K562 (cell line): ENCODE data around the gene ZNF787. TPM values are rescaled to one million over a fixed set of nuclear protein-coding genes. Genes with fewer than 3 reads are reported as not detected.

Experiments
- ATAC-seq: fragments of 200-7000 bp; cut with Tn5 transposase; 3 replicates; pipeline ENCODE4 v1.9.1; 2020; ENCODE audit warnings: moderate library complexity
- BruUV-seq: library from RNA; stranded (reverse); fragments of 400-500 nt; replicated peaks from 2 replicates; lab custom pipeline; 2021; lab: Mats Ljungman, UMichigan
- CTCF ChIA-PET: fragments of 300-600 bp; formaldehyde crosslinking; extraction: SDS; loops from one replicate; lab custom pipeline; 2021; ENCODE audit warnings: low intra/inter-chr PET ratio; lab: Yijun Ruan, JAX
- POLR2A ChIA-PET: fragments of 300-600, 350-650 bp; sonication (Branson Sonifier 250); formaldehyde crosslinking; extraction: SDS; loops from one replicate; lab custom pipeline; 2021; ENCODE audit warnings: antibody characterized with exemption, inconsistent platforms; lab: Yijun Ruan, JAX
- DNase-seq, 4 experiments: peaks; one replicate each; pipeline versions ENCODE4 v3.0.0 to v3.0.0-alpha.2; 2011 to 2018; ENCODE audit warnings: low spot score in 3 of 4, mixed read lengths in 3 of 4; ENCODE audit errors: extremely low read depth in 1 of 4
- FAIRE-seq: peaks from 2 replicates; lab custom pipeline; 2011; peaks lifted over from hg19 to GRCh38; lab: Jason Lieb, UNC
- H2AFZ ChIP-seq: 2 replicates; pipeline ENCODE4 v1.6.0; 2011; ENCODE audit warnings: low read depth, low read length, control low read depth, inconsistent platforms
- H3K27ac ChIP-seq: fragments of 200-600 bp; 3 replicates; pipeline ENCODE4 v1.8.0; 2011; ENCODE audit warnings: low read depth, mild to moderate bottlenecking, control low read depth, inconsistent platforms, low read length, moderate library complexity, mixed read lengths; ENCODE audit errors: extremely low read depth
- H3K27me3 ChIP-seq, 2 experiments: fragments of 300-600 bp in 1 of 2; 2 replicates in 1 of 2; 3 replicates in 1 of 2; pipeline versions ENCODE4 v1.6.0 to v1.8.0; 2011; ENCODE audit warnings: inconsistent platforms in 2 of 2, low read length in 2 of 2, mild to moderate bottlenecking in 1 of 2, mixed read lengths in 1 of 2, moderate library complexity in 1 of 2; ENCODE audit not compliant: control insufficient read depth in 2 of 2, insufficient read depth in 2 of 2
- H3K36me3 ChIP-seq: fragments of 300-600 bp; 3 replicates; pipeline ENCODE4 v1.8.0; 2011; ENCODE audit warnings: mild to moderate bottlenecking, low read length, inconsistent platforms; ENCODE audit not compliant: control insufficient read depth, insufficient read depth
- H3K4me1 ChIP-seq, 2 experiments: fragments of 200-600 bp in 1 of 2; replicated peaks in 1 of 2; 2 replicates in 1 of 2; 3 replicates in 1 of 2; pipeline versions ENCODE4 v1.5.1 to v1.8.0; 2011; ENCODE audit warnings: inconsistent platforms in 2 of 2, low read length in 2 of 2, mild to moderate bottlenecking in 1 of 2, mixed read lengths in 1 of 2, moderate library complexity in 1 of 2; ENCODE audit not compliant: control insufficient read depth in 2 of 2, insufficient read depth in 2 of 2
- H3K4me2 ChIP-seq: 2 replicates; pipeline ENCODE4 v1.6.1; 2011; ENCODE audit warnings: low read length, control low read depth, inconsistent platforms, mixed read lengths; ENCODE audit not compliant: insufficient read depth
- H3K4me3 ChIP-seq: fragments of 200-600 bp; sonication (generic), shearing (Covaris generic); 2 replicates; pipeline ENCODE4 v1.5.1; 2016; ENCODE audit warnings: control low read depth, inconsistent platforms
- H3K79me2 ChIP-seq: fragments of 200-600 bp; 3 replicates; pipeline ENCODE4 v1.8.0; 2011; ENCODE audit warnings: low read length, inconsistent platforms; ENCODE audit not compliant: control insufficient read depth, insufficient read depth
- H3K9ac ChIP-seq, 2 experiments: 2 replicates each; pipeline versions ENCODE4 v1.6.0 to v1.6.1; 2011; ENCODE audit warnings: low read depth in 2 of 2, low read length in 2 of 2, control low read depth in 1 of 2, inconsistent platforms in 1 of 2, mild to moderate bottlenecking in 1 of 2, mixed read lengths in 1 of 2; ENCODE audit not compliant: insufficient read depth in 1 of 2
- H3K9me1 ChIP-seq: one replicate; pipeline ENCODE4 v1.6.0; 2011; ENCODE audit warnings: inconsistent platforms, mild to moderate bottlenecking, low read length, moderate library complexity; ENCODE audit not compliant: control insufficient read depth, insufficient read depth
- H3K9me3 ChIP-seq: replicated peaks from 2 replicates; pipeline ENCODE4 v1.5.1; 2011; ENCODE audit warnings: low read depth, low read length, inconsistent platforms; ENCODE audit not compliant: control insufficient read depth, insufficient read depth
- H4K20me1 ChIP-seq: replicated peaks from 2 replicates; pipeline ENCODE4 v1.6.1; 2011; ENCODE audit warnings: low read length, inconsistent platforms, mixed read lengths; ENCODE audit not compliant: control insufficient read depth, insufficient read depth
- ARID4B ChIP-seq: sonication (generic); formaldehyde crosslinking; IDR thresholded peaks from 2 replicates; pipeline ENCODE4 v1.8.0; 2022; ENCODE audit warnings: mild to moderate bottlenecking, missing genetic modification reagents
- GTF2B ChIP-seq: IDR thresholded peaks from 2 replicates; pipeline ENCODE4 v1.6.1; 2011; ENCODE audit not compliant: insufficient read length; ENCODE audit errors: extremely low read depth
- KLF13 ChIP-seq: fragments of 450-650 bp; IDR thresholded peaks from 2 replicates; pipeline ENCODE4 v1.6.1; 2016; ENCODE audit warnings: missing genetic modification characterization, low read depth, mild to moderate bottlenecking, missing compliant biosample characterization, moderate library complexity, borderline replicate concordance
- PHB ChIP-seq: fragments of 250-450 bp; sonication (Bioruptor Pico); IDR thresholded peaks from 2 replicates; pipeline ENCODE4 v1.5.0; 2021
- THRA ChIP-seq: fragments of 450-650 bp; IDR thresholded peaks from 2 replicates; pipeline ENCODE4 v1.6.1; 2017; ENCODE audit warnings: mild to moderate bottlenecking, moderate library complexity
- ZNF407 ChIP-seq: fragments of 450-650 bp; IDR thresholded peaks from 2 replicates; pipeline ENCODE4 v1.6.1; 2016; ENCODE audit warnings: low read depth
- WGBS: fragments of 100-300 bp; shearing (Covaris generic); methylation state at CpG from one replicate; pipeline ENCODE4 v1.1.6; 2016; ENCODE audit warnings: low coverage, mixed read lengths; ENCODE audit not compliant: insufficient coverage; ENCODE audit errors: missing lambda C conversion rate; 5-methylcytosine and 5-hydroxymethylcytosine counted together
- in situ Hi-C: fragments of 300-500 bp; cut with MboI; formaldehyde crosslinking; loops from 4 replicates; pipeline ENCODE4 v1.15.0; 2018; ENCODE audit warnings: inconsistent platforms, mixed read lengths
- intact Hi-C: fragments of 100-400 bp; cut with micrococcal nuclease; formaldehyde crosslinking; loops from 2 replicates; pipeline ENCODE4 v1.14.2; 2022
- polyA plus RNA-seq, 8 experiments: library from polyadenylated mRNA; depleted of rRNA in 4 of 8; stranded (reverse) in 5 of 8; unstranded in 3 of 8; fragments of >200 nt; fragmentation: Nextera tagmentation in 2 of 8; fragmentation: Illumina TruSeq in 1 of 8; extraction: Ambion mirVana in 2 of 8; extraction: Trizol in 1 of 8; gene quantifications; 2 replicates each; pipeline versions ENCODE4 v1.2.1 to v1.2.3, GENCODE V29; 2011 to 2014; ENCODE audit warnings: inconsistent platforms in 1 of 8, missing spikeins in 1 of 8
- total RNA-seq, 7 experiments: library from RNA; depleted of rRNA in 6 of 7; stranded (reverse); fragments of >200 nt in 6 of 7; fragmentation: Illumina TruSeq in 2 of 7; extraction: Trizol in 2 of 7; gene quantifications; 2 replicates each; pipeline versions ENCODE4 v1.2.1 to v1.2.3, GENCODE V29; 2011 to 2021; ENCODE audit warnings: low replicate concordance in 1 of 7

The ZNF787 gene
- total and polyA plus RNA-seq, 9 of the 15 experiments (the other 6 are each of a cell fraction or from before 2014, with no cell fraction given): 0.45 to 77.6 (median 7.3) TPM

GRCh38 chr19:56130006-56130405 is 8.9 kb upstream of the ZNF787 start:
- intact Hi-C loops: no loop called here
- no peak for TF ChIP-seq ARID4B (CRISPR knock-in tag)
- no peak for TF ChIP-seq PHB (CRISPR knock-in tag)
- TF ChIP-seq GTF2B: no peak
- no peak for TF ChIP-seq KLF13 (tag)
- no peak for TF ChIP-seq THRA
- TF ChIP-seq ZNF407: no peak

More at GRCh38 chr19:56130006-56130405, 8.9 kb upstream of the ZNF787 start:
- POLR2A ChIA-PET: no interaction called here
- in situ Hi-C loops: loop anchor here (25.0 kb wide), 1 partner anchor 968 kb away; the partner anchor contains the start of genes DNAAF3 and TNNI3
- no peaks in the 10 kb centered on the region for H3K79me2 ChIP-seq
- FAIRE-seq (peak; percentile 69), DNase-seq (no peak), ATAC-seq (no peak)
- CTCF ChIA-PET: no interaction called here
- BruUV-seq: no TSS peak
- peaks cover 2% of the 10 kb centered on the region for H3K9me1 ChIP-seq
- H3K36me3 ChIP-seq: no peaks in the 10 kb centered on the region
- peaks cover 15 to 28% of the 10 kb centered on the region in 2 experiments; a peak in 4 of 5 replicates for H3K4me1 ChIP-seq
- no peaks in the 10 kb centered on the region for H3K27me3 ChIP-seq
- H4K20me1 ChIP-seq: no peaks in the 10 kb centered on the region
- no peak overlapping the region for H3K4me3 ChIP-seq
- no peak overlapping the region for H3K4me2 ChIP-seq
- H2AFZ ChIP-seq: no peak overlapping the region
- no peak overlapping the region for H3K9ac ChIP-seq
- H3K27ac ChIP-seq: no peak overlapping the region
- WGBS: 71% methylated on average over 7 of the region's 7 CpGs
- no peaks in the 10 kb centered on the region for H3K9me3 ChIP-seq
